ENCODE measurements around the gene CCDC57. TPM values are rescaled to one million over a fixed set of nuclear protein-coding genes. Genes with fewer than 3 reads are reported as not detected.

The CCDC57 gene
- total RNA-seq, 1 donor from 2014 or later: 15.0 TPM

- Mint-ChIP-seq H3K4me3 (peak overlapping the region; percentile 87), H3K36me3 (no peaks in the 10 kb centered on the region), H3K9me3 (no peaks in the 10 kb centered on the region), H3K27me3 (ENCODE audit: insufficient read depth, low read depth) (peaks cover 21% of the 10 kb centered on the region), H3K4me1 (peaks cover 5% of the 10 kb centered on the region), H3K27ac (no peak overlapping the region)
- DNase-seq (ENCODE audit: low spot score): peak; percentile 48
- Histone ChIP-seq H3K9me3 (ENCODE audit: low read depth) (no peaks in the 10 kb centered on the region), H3K4me2 (peak overlapping the region; percentile 80), H3K9ac (no peak overlapping the region), H3K4me1 (peaks cover 27% of the 10 kb centered on the region), H3K27me3 (peaks cover 69% of the 10 kb centered on the region), H4K20me1 (ENCODE audit: low read depth) (peaks cover 45% of the 10 kb centered on the region), H3K79me2 (ENCODE audit: low read depth) (no peaks in the 10 kb centered on the region), H3F3A (ENCODE audit: low read depth) (peaks cover 39% of the 10 kb centered on the region), H3K27ac (no peak overlapping the region), H2AFZ (replicated peaks) (no peak overlapping the region), H3K36me3 (no peaks in the 10 kb centered on the region), H3K4me3 (peak overlapping the region; percentile 60)
- TF ChIP-seq CTCF (IDR thresholded peaks at IDR 0.05) (no peak), EZH2phosphoT487 (IDR thresholded peaks at IDR 0.05) (no peak), EZH2 (IDR thresholded peaks at IDR 0.05) (no peak)
These were observed 17.3 kb upstream of the CCDC57 start for GRCh38 chr17:82229698-82230608.

GRCh38 chr17:82228842-82229697 lies 16.4 kb upstream of the CCDC57 start, which contains the start of gene SLC16A3:
Gene SLC16A3, plus strand, starts transcription at chr17:82229042. Its CDS starts 6,967 bp downstream, at chr17:82236009.
- H3K79me2 ChIP-seq (ENCODE audit: low read depth): no peaks in the 10 kb centered on the region
- Mint-ChIP-seq H3K9me3 (peaks cover 3% of the 10 kb centered on the region), H3K36me3 (no peaks in the 10 kb centered on the region), H3K27me3 (ENCODE audit: insufficient read depth, low read depth) (peaks cover 24% of the 10 kb centered on the region), H3K27ac (no peak within 1 kb of the TSS), H3K4me3 (peak within 1 kb of the TSS; percentile 87), H3K4me1 (peaks cover 5% of the 10 kb centered on the region)
- peaks cover 39% of the 10 kb centered on the region for H3F3A ChIP-seq (ENCODE audit: low read depth)
- DNase-seq (ENCODE audit: low spot score): peak; percentile 91
- no peak for TF ChIP-seq EZH2 (IDR thresholded peaks at IDR 0.05)
- TF ChIP-seq CTCF (IDR thresholded peaks at IDR 0.05): no peak
- TF ChIP-seq EZH2phosphoT487 (IDR thresholded peaks at IDR 0.05): no peak
- peaks cover 69% of the 10 kb centered on the region for H3K27me3 ChIP-seq
- peak within 1 kb of the TSS; percentile 87 for H2AFZ ChIP-seq (replicated peaks)
- H3K36me3 ChIP-seq: no peaks in the 10 kb centered on the region
- H3K9me3 ChIP-seq (ENCODE audit: low read depth): no peaks in the 10 kb centered on the region
- peaks cover 36% of the 10 kb centered on the region for H4K20me1 ChIP-seq (ENCODE audit: low read depth)
- H3K4me1 ChIP-seq: peaks cover 21% of the 10 kb centered on the region
- no peak within 1 kb of the TSS for H3K27ac ChIP-seq
- H3K4me2 ChIP-seq: peak within 1 kb of the TSS; percentile 80
- peak within 1 kb of the TSS; percentile 41 for H3K9ac ChIP-seq
- peak within 1 kb of the TSS; percentile 60 for H3K4me3 ChIP-seq

GRCh38 chr17:82228278-82228841 lies 15.7 kb upstream of the CCDC57 start:
- Histone ChIP-seq H3K9me3 (ENCODE audit: low read depth) (no peaks in the 10 kb centered on the region), H2AFZ (replicated peaks) (peak overlapping the region; percentile 87), H3K4me3 (peak overlapping the region; percentile 60), H3K9ac (no peak overlapping the region), H3K27me3 (peaks cover 72% of the 10 kb centered on the region), H3F3A (ENCODE audit: low read depth) (peaks cover 39% of the 10 kb centered on the region), H3K79me2 (ENCODE audit: low read depth) (no peaks in the 10 kb centered on the region), H3K27ac (no peak overlapping the region), H3K36me3 (no peaks in the 10 kb centered on the region), H3K4me2 (peak overlapping the region; percentile 75), H4K20me1 (ENCODE audit: low read depth) (peaks cover 32% of the 10 kb centered on the region), H3K4me1 (peaks cover 21% of the 10 kb centered on the region)
- Mint-ChIP-seq H3K4me1 (peaks cover 5% of the 10 kb centered on the region), H3K27ac (no peak overlapping the region), H3K9me3 (peaks cover 5% of the 10 kb centered on the region), H3K4me3 (peak overlapping the region; percentile 68), H3K36me3 (no peaks in the 10 kb centered on the region), H3K27me3 (ENCODE audit: insufficient read depth, low read depth) (peaks cover 25% of the 10 kb centered on the region)
- DNase-seq (ENCODE audit: low spot score): peak; percentile 57
- TF ChIP-seq EZH2 (IDR thresholded peaks at IDR 0.05): peak; percentile 92
- TF ChIP-seq CTCF (IDR thresholded peaks at IDR 0.05): no peak
- TF ChIP-seq EZH2phosphoT487 (IDR thresholded peaks at IDR 0.05): peak; percentile 78
